T follicular helper cell (primary cell): ENCODE measurements around the gene TJP1.
"Not testable (repeated sequence)": the region's sequence is repeated elsewhere in the genome, so short reads cannot be mapped to it uniquely, and the experiment has no call there.

Experiments used
- DNase-seq: peaks from one replicate; pipeline ENCODE4 v3.0.0-alpha.2; 2020; ENCODE audit warnings: low read depth

The TJP1 gene

DNA sequence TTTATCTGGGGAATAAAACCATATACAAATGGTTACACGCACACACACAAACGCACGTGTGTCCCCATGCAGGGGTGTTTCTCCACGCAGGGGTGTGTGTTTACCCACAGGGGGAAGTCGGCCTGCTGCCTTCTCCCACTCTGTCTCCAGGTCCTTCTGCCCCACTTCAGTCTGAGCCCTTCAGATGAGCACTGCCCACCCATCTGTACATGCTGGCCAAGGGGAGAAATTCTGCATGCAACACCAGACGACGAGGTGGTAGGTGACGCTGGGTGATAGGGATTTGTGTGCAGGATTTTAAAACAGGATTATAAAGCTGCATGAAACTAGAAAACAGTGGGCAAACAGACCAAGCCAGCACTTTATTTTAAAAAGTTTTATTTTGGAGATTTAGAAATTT is 122.5 kb downstream of the TJP1 start:
- DNase-seq = no peak

GRCh38 chr15:29698030-29698701 is 124.1 kb downstream of the TJP1 start:
- DNase-seq = no peak

DNA sequence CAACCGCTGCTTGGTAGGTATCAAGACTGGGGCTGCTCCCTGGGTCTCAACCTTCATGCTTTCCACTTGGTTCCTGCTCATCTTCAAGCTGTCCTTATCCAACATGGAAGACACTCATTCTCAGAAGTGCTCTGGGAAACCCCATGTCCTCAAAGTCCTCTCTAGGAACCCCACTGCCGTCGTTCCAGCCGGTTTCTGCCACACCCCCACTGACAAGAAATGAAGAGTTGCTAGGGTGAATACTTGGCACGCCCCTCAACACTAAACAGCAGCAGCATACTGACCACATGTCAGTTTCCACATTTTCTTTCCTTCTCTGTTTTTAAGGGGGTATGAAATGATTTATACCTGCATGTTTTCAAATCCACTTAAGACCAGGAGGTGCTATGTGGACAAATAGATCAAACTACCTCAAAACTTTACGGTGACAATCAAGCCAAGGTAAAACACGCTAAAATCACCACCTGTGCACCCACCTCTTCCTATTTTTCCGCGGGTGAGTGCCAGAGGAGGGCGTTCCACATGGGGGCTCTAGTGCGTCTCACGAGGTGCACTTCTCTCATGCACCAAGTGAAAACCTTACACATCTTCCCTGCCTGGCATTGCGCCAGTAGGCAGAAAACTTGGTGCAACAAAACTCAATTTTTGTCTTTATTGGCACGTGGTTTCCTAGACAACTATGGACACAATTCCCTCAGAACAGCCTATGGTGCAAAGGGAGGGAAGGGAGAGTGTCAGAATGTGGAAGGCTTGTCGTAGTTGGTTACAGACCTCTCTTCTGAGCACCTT is 125.1 kb downstream of the TJP1 start:
- no peak for DNase-seq

DNA sequence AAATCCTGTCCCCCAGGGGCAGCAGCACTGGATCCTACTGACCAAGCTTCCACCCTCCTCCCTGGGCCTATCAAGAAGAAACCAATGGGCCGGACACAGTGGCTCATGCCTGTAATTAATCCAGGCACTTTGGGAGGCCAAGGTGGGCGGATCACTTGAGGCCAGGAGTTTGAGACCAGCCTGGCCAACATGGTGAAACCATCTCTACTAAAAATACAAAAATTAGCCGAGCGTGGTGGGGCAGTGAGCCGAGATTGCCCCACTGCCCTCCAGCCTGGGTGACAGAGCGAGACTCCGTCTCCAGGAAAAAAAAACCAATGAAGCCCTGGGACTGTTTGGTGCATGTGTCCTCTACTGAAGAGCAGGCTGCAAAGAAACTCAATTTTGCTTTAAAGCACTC is 125.8 kb downstream of the TJP1 start:
- not testable (repeated sequence) for DNase-seq

GRCh38 chr15:29695489-29696167 is 126.6 kb downstream of the TJP1 start:
- no peak for DNase-seq

- DNase-seq = no peak
Measured at GRCh38 chr15:29693225-29693624, 129.0 kb downstream of the TJP1 start.

DNA sequence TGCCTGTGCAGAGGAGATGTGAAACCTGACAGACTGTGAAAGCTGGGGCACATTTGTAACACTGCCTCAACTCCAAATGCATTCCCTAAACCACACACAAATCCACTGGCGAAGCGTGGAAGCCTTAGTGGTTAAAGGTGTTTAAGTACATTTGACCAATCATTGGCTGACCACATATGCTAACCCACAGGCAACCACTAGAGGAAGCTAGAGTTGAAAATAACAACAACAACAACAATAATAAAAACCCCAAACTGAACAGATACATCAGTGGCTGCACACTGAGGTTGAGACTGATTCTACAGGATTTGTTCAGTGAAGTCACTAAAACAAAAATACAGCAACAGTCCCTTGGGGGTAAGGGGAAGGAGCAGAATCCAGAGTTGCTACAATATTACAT is 129.7 kb downstream of the TJP1 start:
- no peak for DNase-seq

DNA sequence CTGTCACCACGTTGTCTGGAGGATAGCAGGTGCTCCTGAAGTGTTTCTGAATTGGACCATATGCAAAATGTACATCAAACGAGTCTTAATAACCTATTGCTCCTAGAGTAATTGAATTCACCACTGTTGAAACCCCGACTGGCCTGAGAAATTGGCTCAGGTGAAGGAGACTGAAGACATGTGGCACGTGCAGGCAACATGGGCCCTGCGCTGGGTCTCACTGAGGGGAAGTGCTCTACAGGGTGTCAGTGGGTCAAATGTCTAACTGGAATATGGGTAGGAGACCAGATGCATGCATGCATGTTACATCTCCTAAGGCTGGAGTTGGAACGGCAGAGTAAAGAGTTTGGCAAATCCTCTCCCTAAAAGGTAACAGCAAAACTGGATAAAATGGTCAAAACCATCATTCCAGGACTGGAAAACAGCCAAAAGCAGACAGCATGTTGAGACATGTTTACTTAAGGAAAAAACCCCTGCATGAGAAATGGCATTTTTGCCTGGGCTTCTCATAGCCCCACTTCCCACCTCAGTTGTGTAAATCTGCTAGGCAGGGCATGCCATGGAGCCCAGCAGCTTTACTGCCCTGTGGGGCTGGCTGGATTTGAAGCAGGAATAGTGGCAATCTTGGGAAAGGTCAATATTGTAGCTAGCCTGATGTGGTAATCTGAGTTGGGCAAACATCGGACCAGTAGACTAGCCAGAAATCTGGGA is 131.3 kb downstream of the TJP1 start:
- DNase-seq = no peak

DNA sequence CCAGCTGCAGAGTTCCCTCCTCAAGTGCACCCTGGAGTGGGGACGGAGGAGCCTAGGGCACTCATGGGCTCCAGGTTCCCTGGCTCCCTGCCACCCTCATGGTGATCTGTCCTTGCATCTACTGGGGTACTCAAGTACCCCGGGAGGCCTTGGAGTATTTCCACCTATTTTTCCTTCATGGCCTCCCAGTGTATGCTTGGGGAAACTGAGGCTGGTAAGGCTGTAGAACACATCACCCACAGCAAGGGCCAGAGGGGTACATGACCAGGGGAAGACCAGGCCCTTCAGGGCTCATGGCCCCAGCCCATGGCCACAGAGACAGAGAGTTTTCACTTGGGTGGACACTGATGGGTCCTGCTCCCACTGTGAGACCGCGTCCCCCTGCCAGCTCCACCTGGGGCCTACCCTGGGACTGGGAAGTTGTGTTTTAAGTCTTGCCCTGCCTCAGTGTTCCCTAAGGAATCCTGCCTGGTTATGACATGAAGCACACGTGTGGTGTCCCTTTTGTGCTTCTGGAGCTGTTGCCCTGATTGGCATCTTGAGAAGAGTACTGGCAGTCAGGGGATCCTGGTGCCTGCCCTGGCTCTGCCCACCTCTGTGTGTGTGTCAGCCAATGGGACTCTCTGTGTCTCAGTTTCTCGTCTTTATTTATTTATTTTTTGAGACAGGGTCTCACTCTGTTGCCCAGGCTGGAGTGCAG is 132.8 kb downstream of the TJP1 start:
- DNase-seq = no peak

DNA sequence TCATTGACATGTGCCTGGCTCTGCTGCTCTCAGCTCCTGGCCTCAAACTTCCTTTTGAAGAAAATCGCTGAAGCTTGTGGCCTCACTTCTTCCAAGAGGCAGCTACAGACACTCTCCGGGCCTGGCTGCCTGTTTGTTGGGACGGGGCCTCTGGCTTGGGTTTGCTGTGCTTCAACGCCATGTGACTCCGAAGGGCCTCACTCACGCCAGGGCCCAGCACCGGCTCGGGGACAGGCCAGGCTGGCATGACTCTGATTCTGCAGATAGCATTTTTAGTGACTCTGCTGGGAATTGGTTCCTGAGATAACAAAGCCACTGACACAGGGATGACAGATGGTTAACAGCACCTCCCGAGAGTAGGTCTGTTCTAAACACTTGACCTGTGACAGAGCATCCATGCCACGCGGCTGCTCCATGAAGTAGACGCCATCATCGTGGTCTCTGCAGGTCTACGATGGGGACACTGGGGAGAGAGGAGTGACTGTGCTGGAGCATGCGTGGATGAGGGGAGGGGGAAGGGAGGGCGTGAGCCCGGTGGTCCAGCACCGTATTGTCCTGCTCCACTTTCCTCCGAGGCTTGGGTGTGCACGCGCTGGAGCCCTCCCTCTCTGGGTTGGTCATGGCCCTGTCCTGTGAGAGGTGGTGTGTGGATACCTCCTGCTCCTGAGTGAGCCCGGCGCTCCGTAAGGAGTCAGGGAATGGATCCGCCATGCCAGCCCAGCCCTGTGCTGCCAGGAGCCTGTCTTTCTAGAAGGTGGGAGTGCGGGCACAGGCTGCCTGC is 133.6 kb downstream of the TJP1 start:
- DNase-seq = no peak

DNA sequence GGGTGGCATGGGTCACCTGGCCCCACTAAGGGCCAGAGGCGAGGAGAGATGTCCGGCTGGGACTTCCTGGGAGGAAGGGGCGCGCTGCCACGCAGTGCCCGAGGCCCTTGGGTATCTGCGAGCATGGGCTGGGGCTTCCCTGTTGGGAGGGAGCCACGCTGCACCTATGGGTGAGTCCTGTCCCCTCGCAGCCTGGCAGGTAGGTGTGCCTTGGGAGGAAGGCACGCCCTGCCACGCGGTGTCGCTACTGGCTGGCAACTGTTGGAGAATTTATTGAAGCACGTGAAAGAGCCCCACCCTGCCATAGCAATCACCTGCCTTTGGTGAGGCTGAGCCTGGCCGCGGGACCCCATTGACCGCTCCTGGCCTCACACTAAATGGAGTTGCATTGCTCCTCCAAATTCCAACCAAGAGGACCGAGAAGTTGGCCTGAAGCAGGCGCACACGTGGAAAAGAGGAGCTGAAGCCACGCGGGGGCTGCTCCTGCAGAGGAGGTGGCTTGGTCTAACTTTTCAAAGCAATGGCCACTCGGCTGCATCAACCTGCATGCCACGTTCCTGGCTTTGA is 134.2 kb downstream of the TJP1 start:
- DNase-seq = no peak

DNA sequence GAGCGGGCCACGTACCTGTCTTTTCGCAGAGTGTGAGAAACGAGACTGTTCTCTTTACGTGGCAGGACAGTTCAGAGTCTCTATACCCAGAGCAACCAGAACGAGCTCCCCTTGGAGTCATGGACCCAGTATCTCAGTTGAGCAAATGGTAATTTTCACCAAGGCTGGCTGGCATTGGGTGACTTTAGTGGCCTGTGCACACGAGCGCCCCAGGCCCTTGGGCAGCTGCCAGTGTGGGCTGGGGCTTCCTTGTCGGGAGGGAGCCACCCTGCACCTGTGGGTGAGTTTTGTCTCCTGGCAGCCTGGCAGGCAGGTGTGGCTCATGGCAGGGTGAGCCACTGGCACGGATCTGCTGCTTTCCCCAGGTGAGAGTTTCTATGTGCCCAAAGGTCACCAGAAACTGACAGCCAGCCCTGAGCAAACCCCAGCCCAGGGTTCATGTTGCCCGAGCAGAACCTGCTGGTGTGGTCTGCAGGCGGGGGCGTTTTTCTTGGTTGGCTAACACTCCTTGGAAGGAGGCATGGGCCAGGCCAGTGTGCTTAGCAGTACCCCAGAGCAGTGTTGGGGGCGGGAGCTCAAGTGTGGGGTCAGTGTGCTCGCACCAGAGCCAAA is 135.0 kb downstream of the TJP1 start:
- no peak for DNase-seq

DNA sequence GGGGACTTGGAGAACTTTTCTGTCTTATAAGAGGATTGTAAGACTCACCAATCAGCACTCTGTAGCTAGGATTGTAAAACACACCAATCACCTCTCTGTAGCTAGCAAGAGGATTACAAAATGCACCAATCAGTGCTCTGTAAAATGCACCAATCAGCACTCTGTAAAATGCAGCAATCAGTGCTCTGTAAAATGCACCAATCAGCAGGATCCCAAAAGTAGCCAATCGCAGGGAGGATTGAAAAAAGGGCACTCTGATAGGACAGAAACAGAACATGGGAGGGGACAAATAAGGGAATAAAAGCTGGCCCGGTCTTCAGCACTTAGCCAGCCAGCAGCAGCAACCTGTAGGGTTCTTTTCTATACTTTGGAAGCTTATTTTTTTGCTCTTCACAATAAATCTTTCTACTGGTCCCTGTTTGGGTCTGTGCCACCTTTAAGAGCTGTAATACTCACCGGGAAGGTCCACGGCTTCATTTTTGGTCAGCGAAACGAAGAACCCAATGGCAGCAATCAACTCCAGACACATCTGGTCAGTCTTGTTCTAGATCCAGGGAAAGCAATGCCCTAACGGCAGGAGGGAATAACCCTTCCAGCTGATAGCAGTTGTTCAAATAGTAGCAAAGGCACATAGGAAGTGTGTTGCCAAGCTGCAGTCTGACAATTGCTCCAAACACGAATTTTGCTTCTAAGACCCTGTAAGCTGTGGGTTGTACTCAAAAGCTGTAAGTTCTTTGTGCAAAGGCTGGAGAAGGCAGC is 135.6 kb downstream of the TJP1 start:
- DNase-seq = no peak

GRCh38 chr15:29686079-29686425 is 136.2 kb downstream of the TJP1 start:
- no peak for DNase-seq

GRCh38 chr15:29685156-29686078 is 136.9 kb downstream of the TJP1 start:
- DNase-seq = no peak

DNA sequence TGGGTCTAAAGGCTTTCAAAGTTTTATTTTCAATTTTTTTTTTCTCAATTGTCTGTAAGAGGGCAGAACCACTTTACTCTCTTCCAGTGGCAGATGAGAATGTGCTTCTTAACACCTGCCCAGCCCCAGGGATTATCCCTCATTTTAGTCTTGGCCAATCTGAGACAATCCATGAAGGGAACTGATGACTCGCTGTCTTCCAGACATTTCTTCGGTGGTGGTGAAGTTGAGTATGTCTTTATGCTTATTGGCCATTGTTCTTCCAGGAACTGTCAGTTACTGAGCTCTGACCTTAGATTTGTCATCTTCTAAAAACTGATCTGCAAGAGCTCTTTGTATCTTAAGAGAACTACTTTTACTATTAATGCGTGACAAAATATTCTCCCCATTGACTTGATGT is 139.5 kb downstream of the TJP1 start:
- no peak for DNase-seq

GRCh38 chr15:29682361-29682760 is 139.9 kb downstream of the TJP1 start:
- DNase-seq = no peak

GRCh38 chr15:29681946-29682345 is 140.3 kb downstream of the TJP1 start:
- DNase-seq = no peak
